Choroid plexus epithelial cell (primary cell): ENCODE measurements around the gene SLC7A1.

Experiments
- DNase-seq: peaks from one replicate; pipeline ENCODE4 v3.0.0-alpha.2; 2010; ENCODE audit warnings: low read depth
- H3K4me3 ChIP-seq: 2 replicates; pipeline ENCODE4 v1.5.1; 2011; ENCODE audit warnings: low read depth, mild to moderate bottlenecking, control low read depth, low read length, moderate library complexity
- CTCF ChIP-seq: conservative IDR thresholded peaks from 2 replicates; pipeline ENCODE4 v1.5.1; 2011; ENCODE audit warnings: low read depth, mild to moderate bottlenecking, control low read depth, inconsistent platforms, low read length, moderate library complexity

The SLC7A1 gene

GRCh38 chr13:29587645-29588044 lies 7.8 kb downstream of the SLC7A1 start:
- no peak overlapping the region for H3K4me3 ChIP-seq
- no peak for TF ChIP-seq CTCF
- DNase-seq: peak; percentile 74

DNA sequence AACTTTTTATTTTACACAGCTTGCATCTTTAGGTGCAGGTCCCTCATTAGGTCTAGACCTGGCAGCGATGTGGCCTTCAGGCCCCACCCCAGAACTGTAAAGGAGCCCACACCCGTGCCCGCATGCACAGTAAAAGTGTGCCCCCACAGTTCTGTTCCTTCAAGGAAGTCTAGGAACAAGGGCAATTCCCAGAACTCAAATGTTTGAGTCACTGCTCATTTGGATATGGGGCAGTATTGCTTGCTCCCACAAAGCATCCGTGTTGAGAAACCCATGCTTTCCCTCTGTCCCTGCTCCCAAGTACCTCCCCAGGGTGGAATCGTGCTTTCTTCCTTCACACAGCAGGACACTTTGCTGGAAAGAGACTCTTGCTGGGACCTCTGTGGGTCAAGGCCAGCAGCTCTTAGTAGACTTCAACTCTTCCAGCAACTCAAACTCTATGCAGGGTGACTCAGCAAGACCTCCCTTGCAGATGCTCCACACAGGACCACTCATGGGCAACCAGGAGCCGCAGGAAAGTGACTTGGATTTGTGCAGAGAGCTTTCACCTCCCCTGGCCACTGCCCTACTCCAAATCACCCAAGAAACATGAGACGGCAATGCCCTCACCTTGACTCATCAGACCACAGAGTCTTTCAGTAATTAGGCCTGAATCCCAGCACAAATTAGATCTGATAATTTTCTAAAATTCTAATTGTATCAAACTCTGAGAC lies 12.3 kb downstream of the SLC7A1 start:
- H3K4me3 ChIP-seq: no peak overlapping the region
- no peak for TF ChIP-seq CTCF
- peak; percentile 63 for DNase-seq

GRCh38 chr13:29582171-29582570 lies 13.3 kb downstream of the SLC7A1 start:
- no peak overlapping the region for H3K4me3 ChIP-seq
- no peak for TF ChIP-seq CTCF
- no peak for DNase-seq

DNA sequence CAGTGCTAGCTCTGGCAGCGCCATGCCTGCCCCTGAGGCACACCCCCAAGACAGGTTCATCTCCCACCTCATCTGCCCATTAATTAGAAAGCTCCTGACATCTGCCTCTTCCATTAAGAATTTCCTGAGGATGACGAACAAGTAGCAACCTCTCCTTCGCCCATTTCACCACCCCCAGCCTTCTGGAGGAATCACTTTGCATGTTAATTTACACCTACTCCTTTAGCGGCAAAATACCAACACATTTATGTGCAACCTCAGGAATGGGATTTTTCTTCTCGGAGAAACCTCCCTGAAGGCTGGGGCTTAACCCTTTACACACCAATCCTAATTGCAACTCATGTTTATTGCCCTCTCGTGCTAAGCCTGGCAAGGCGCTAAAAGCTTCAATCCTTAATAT lies 13.8 kb downstream of the SLC7A1 start:
- TF ChIP-seq CTCF: no peak
- DNase-seq: no peak
- no peak overlapping the region for H3K4me3 ChIP-seq

GRCh38 chr13:29579094-29579493 lies 16.4 kb downstream of the SLC7A1 start:
- TF ChIP-seq CTCF: no peak

GRCh38 chr13:29578300-29579085 lies 17.0 kb downstream of the SLC7A1 start:
- no peak for DNase-seq
- no peak for TF ChIP-seq CTCF
- H3K4me3 ChIP-seq: no peak overlapping the region

More at GRCh38 chr13:29579094-29579493, 16.4 kb downstream of the SLC7A1 start:
- DNase-seq: no peak
- H3K4me3 ChIP-seq: no peak overlapping the region
